HK-2 (cell line): ENCODE data around the gene AARS1.
"Not testable (repeated sequence)": the region's sequence is repeated elsewhere in the genome, so short reads cannot be mapped to it uniquely, and the experiment has no call there.

ENCODE experiments used
- DNase-seq: peaks from one replicate; pipeline ENCODE4 v3.0.0-alpha.2; 2018; ENCODE audit not compliant: unreplicated experiment

Gene AARS1

GRCh38 chr16:70224645-70225044 lies 64.7 kb downstream of the AARS1 start:
- not testable (repeated sequence) for DNase-seq

- not testable (repeated sequence) for DNase-seq
Observed at GRCh38 chr16:70223971-70224513, 65.3 kb downstream of the AARS1 start.

GRCh38 chr16:70223216-70223615 lies 66.1 kb downstream of the AARS1 start:
- DNase-seq: not testable (repeated sequence)

GRCh38 chr16:70222574-70222973 lies 66.7 kb downstream of the AARS1 start:
- DNase-seq: not testable (repeated sequence)

- DNase-seq: not testable (repeated sequence)
Observed at GRCh38 chr16:70218586-70218985, 70.7 kb downstream of the AARS1 start.

- not testable (repeated sequence) for DNase-seq
Observed at GRCh38 chr16:70206382-70206781, 82.9 kb downstream of the AARS1 start.

GRCh38 chr16:70204668-70205405 lies 84.5 kb downstream of the AARS1 start:
- DNase-seq: not testable (repeated sequence)

GRCh38 chr16:70204010-70204409 lies 85.3 kb downstream of the AARS1 start:
- DNase-seq: not testable (repeated sequence)

GRCh38 chr16:70203508-70203907 lies 85.8 kb downstream of the AARS1 start:
- DNase-seq: not testable (repeated sequence)
